ENCODE results near the gene ACTG1. TPM values are rescaled to one million over a fixed set of nuclear protein-coding genes. Genes with fewer than 3 reads are reported as not detected.

ACTG1 gene
- total and polyA plus RNA-seq, 2 of the 13 experiments (the other 11 are each of a cell fraction or from before 2014, with no cell fraction given): 973 to 1,138 TPM

- peak; percentile 83 for TF ChIP-seq ZNF574 (CRISPR knock-in tag; IDR thresholded peaks at IDR 0.05)
- TF ChIP-seq SMYD3 (CRISPR knock-in tag; IDR thresholded peaks at IDR 0.05): peak; percentile 69; the same call in 1 of the 2 replicates
- peak; percentile 68; the same call in 1 of the 3 replicates for TF ChIP-seq MXI1 (IDR thresholded peaks at IDR 0.05; ENCODE audit: borderline replicate concordance, low read depth, low read length)
- TF ChIP-seq PRMT3 (CRISPR knock-in tag; IDR thresholded peaks at IDR 0.05; ENCODE audit: borderline replicate concordance, low read depth): 0 out of 2 replicates have a peak, but pooled peaks have one; percentile 84
- TF ChIP-seq ZSCAN29 (CRISPR knock-in tag; conservative IDR thresholded peaks at IDR 0.05): peak; percentile 79; the same call in 1 of the 2 replicates
- TF ChIP-seq ZNF225 (CRISPR knock-in tag; IDR thresholded peaks at IDR 0.05): peak; percentile 80; the same call in 1 of the 2 replicates
- TF ChIP-seq, protein P1, sequence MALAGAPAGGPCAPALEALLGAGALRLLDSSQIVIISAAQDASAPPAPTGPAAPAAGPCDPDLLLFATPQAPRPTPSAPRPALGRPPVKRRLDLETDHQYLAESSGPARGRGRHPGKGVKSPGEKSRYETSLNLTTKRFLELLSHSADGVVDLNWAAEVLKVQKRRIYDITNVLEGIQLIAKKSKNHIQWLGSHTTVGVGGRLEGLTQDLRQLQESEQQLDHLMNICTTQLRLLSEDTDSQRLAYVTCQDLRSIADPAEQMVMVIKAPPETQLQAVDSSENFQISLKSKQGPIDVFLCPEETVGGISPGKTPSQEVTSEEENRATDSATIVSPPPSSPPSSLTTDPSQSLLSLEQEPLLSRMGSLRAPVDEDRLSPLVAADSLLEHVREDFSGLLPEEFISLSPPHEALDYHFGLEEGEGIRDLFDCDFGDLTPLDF (CRISPR knock-in tag; IDR thresholded peaks at IDR 0.05): peak; percentile 62
- TF ChIP-seq ZNF746 (CRISPR knock-in tag; IDR thresholded peaks at IDR 0.05): peak; percentile 69; the same call in 1 of the 2 replicates
- TF ChIP-seq ZBTB25 (CRISPR knock-in tag; IDR thresholded peaks at IDR 0.05): peak; percentile 40; the same call in 1 of the 2 replicates
- TF ChIP-seq NR2C2 (CRISPR knock-in tag; IDR thresholded peaks at IDR 0.05; ENCODE audit: borderline replicate concordance): peak; percentile 30; the same call in 1 of the 2 replicates
- TF ChIP-seq, protein P2, sequence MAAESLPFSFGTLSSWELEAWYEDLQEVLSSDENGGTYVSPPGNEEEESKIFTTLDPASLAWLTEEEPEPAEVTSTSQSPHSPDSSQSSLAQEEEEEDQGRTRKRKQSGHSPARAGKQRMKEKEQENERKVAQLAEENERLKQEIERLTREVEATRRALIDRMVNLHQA (CRISPR knock-in tag; IDR thresholded peaks at IDR 0.05): no peak
- TF ChIP-seq ZIK1 (CRISPR knock-in tag; IDR thresholded peaks at IDR 0.05; ENCODE audit: borderline replicate concordance, low read depth): peak; percentile 91; the same call in 1 of the 2 replicates
- TF ChIP-seq ZNF44 (CRISPR knock-in tag; IDR thresholded peaks at IDR 0.05): 0 out of 2 replicates have a peak, but pooled peaks have one; percentile 24
- TF ChIP-seq MTF2 (CRISPR knock-in tag; IDR thresholded peaks at IDR 0.05; ENCODE audit: borderline replicate concordance): peak; percentile 98
- 0 out of 2 replicates have a peak, but pooled peaks have one; percentile 14 for TF ChIP-seq HCFC1 (IDR thresholded peaks at IDR 0.05; ENCODE audit: low read depth, low read length)
- TF ChIP-seq ZNF180 (CRISPR knock-in tag; IDR thresholded peaks at IDR 0.05; ENCODE audit: borderline replicate concordance, low read depth): no peak
- TF ChIP-seq NONO (IDR thresholded peaks at IDR 0.05): no peak
- TF ChIP-seq NONO (CRISPR knock-in tag; conservative IDR thresholded peaks at IDR 0.05): peak; percentile 95
- TF ChIP-seq TEAD3 (CRISPR knock-in tag; optimal IDR thresholded peaks at IDR 0.05; ENCODE audit: borderline replicate concordance): peak; percentile 29
- TF ChIP-seq ZNF101 (CRISPR knock-in tag; IDR thresholded peaks at IDR 0.05; ENCODE audit: borderline replicate concordance, low read depth): no peak
- TF ChIP-seq NR2F2 (IDR thresholded peaks at IDR 0.05; ENCODE audit: borderline replicate concordance, low read depth): peak; percentile 34; the same call in 1 of the 2 replicates
- peak; percentile 80 for TF ChIP-seq TAF15 (IDR thresholded peaks at IDR 0.05; ENCODE audit: low read depth, low read length, poor library complexity, severe bottlenecking)
- TF ChIP-seq STAG1 (CRISPR knock-in tag; IDR thresholded peaks at IDR 0.05): peak; percentile 99
- no peak; the same call in 1 of the 2 replicates for TF ChIP-seq TP53 (CRISPR knock-in tag; conservative IDR thresholded peaks at IDR 0.05)
- no peak for TF ChIP-seq TCF7 (IDR thresholded peaks at IDR 0.05; ENCODE audit: low read depth)
Measured at GRCh38 chr17:81484195-81484979, 28.2 kb downstream of the ACTG1 start (continued).
